Retinal pigment epithelial cell (primary cell): Measurements from ENCODE around the gene TRPV6.

Source experiments
- DNase-seq: peaks from one replicate; pipeline ENCODE4 v3.0.0-alpha.2; 2010; ENCODE audit warnings: low read depth
- H3K4me3 ChIP-seq: 2 replicates; pipeline ENCODE4 v1.5.1; 2011; ENCODE audit warnings: mild to moderate bottlenecking, low read length, control low read depth, moderate library complexity
- CTCF ChIP-seq: conservative IDR thresholded peaks from 2 replicates; pipeline ENCODE4 v1.5.1; 2011; ENCODE audit warnings: low read depth, low read length, control low read depth, inconsistent platforms

TRPV6 gene

GRCh38 chr7:142916508-142916907 lies 31.0 kb upstream of the TRPV6 start:
- no peak for TF ChIP-seq CTCF
- H3K4me3 ChIP-seq = no peak overlapping the region

GRCh38 chr7:142915315-142915714 lies 29.8 kb upstream of the TRPV6 start:
- TF ChIP-seq CTCF = no peak
- DNase-seq = no peak
- H3K4me3 ChIP-seq = no peak overlapping the region

More at GRCh38 chr7:142916508-142916907, 31.0 kb upstream of the TRPV6 start:
- no peak for DNase-seq

- no peak for TF ChIP-seq CTCF
- no peak for DNase-seq
- H3K4me3 ChIP-seq = no peak overlapping the region
Observed at GRCh38 chr7:142914121-142914520, 28.6 kb upstream of the TRPV6 start.

GRCh38 chr7:142913566-142913965 lies 28.0 kb upstream of the TRPV6 start:
- no peak for TF ChIP-seq CTCF
- no peak overlapping the region for H3K4me3 ChIP-seq
- no peak for DNase-seq

- H3K4me3 ChIP-seq = no peak overlapping the region
- TF ChIP-seq CTCF = no peak
- no peak for DNase-seq
Observed at GRCh38 chr7:142913051-142913450, 27.5 kb upstream of the TRPV6 start.

GRCh38 chr7:142910481-142910880 lies 24.9 kb upstream of the TRPV6 start:
- H3K4me3 ChIP-seq = no peak overlapping the region
- no peak for DNase-seq
- TF ChIP-seq CTCF = no peak

- DNase-seq = peak; percentile 4
- H3K4me3 ChIP-seq = no peak overlapping the region
- TF ChIP-seq CTCF = no peak
Observed at GRCh38 chr7:142910031-142910433, 24.5 kb upstream of the TRPV6 start.
